Gastroesophageal sphincter (tissue), 4 donors: ENCODE results near the gene SCN4A. TPM values are rescaled to one million over a fixed set of nuclear protein-coding genes. Genes with fewer than 3 reads are reported as not detected.

Experiments used
- ATAC-seq: fragments of 150-250 bp; one replicate; pipeline ENCODE4 v1.9.1; 2016; ENCODE audit warnings: mild to moderate bottlenecking, moderate library complexity
- H3K27ac ChIP-seq, 4 donors: fragments of 200-600 bp; sonication (generic) in 3 of 4; 1 replicate in 3 of 4; 2 replicates in 1 of 4; pipeline ENCODE4 v1.5.1; 2016 to 2019
- H3K27me3 ChIP-seq: fragments of 200-600 bp; sonication (generic); one replicate; pipeline ENCODE4 v1.5.1; 2019
- H3K36me3 ChIP-seq, 2 donors: fragments of 200-600 bp; sonication (generic); one replicate each; pipeline ENCODE4 v1.5.1; 2019; ENCODE audit warnings: control low read depth in 1 of 2
- H3K4me1 ChIP-seq, 3 donors: fragments of 200-600 bp; sonication (generic); 1 replicate in 2 of 3; 2 replicates in 1 of 3; pipeline ENCODE4 v1.5.1; 2016 to 2019; ENCODE audit warnings: control low read depth in 2 of 3
- H3K4me3 ChIP-seq, 2 donors: fragments of 200-600 bp; sonication (generic); one replicate each; pipeline ENCODE4 v1.5.1; 2019; ENCODE audit warnings: mild to moderate bottlenecking in 1 of 2, moderate library complexity in 1 of 2
- H3K9me3 ChIP-seq, 3 donors: fragments of 200-600 bp; sonication (generic); one replicate each; pipeline ENCODE4 v1.5.1; 2017 to 2019; ENCODE audit warnings: control low read depth in 2 of 3
- CTCF ChIP-seq, 4 experiments: fragments of 200-600 bp in 2 of 4; fragments of 450-650 bp in 2 of 4; sonication (generic) in 1 of 4; IDR thresholded peaks; one replicate each; pipeline ENCODE4 v1.5.1; 2017 to 2019; ENCODE audit warnings: antibody characterized with exemption in 4 of 4, mild to moderate bottlenecking in 2 of 4, moderate library complexity in 2 of 4
- EP300 ChIP-seq: sonication (generic); formaldehyde crosslinking; IDR thresholded peaks from one replicate; pipeline ENCODE4 v1.6.1; 2017; ENCODE audit warnings: antibody characterized with exemption, mild to moderate bottlenecking
- POLR2A ChIP-seq, 2 donors: fragments of 450-650 bp; IDR thresholded peaks; one replicate each; pipeline ENCODE4 v1.6.1; 2017; ENCODE audit warnings: antibody characterized with exemption in 2 of 2, mild to moderate bottlenecking in 2 of 2, moderate library complexity in 1 of 2
- POLR2AphosphoS5 ChIP-seq: sonication (generic); formaldehyde crosslinking; IDR thresholded peaks from one replicate; pipeline ENCODE4 v1.6.1; 2017; ENCODE audit warnings: antibody characterized with exemption
- WGBS, 2 donors: methylation state at CpG; one replicate each; pipeline ENCODE4 v1.1.5; 2018; ENCODE audit warnings: low coverage in 1 of 2; 5-methylcytosine and 5-hydroxymethylcytosine counted together
- total RNA-seq, 4 donors: library from RNA; depleted of rRNA; stranded (reverse); fragments of >200 nt; gene quantifications; one replicate each; pipeline ENCODE4 v1.1.0, GENCODE V29; 2016

Gene SCN4A
- total RNA-seq, 4 donors from 2014 or later = 0.15 to 0.47 (median 0.35) TPM

GRCh38 chr17:63966646-63967264 is 6.0 kb downstream of the SCN4A start:
- TF ChIP-seq POLR2A (IDR thresholded peaks at IDR 0.05) = no peak
- no peak for TF ChIP-seq CTCF (IDR thresholded peaks at IDR 0.05)
- no peak for TF ChIP-seq POLR2AphosphoS5
- TF ChIP-seq EP300 = no peak
- whole genome bisulfite sequencing, 2 donors = 59 to 88% methylated on average over 1 to 3 of the region's 11 CpGs
- no peak for ATAC-seq
- no peak overlapping the region for H3K27ac ChIP-seq
- no peaks in the 10 kb centered on the region for H3K9me3 ChIP-seq
- peaks cover under 1% of the 10 kb centered on the region for H3K27me3 ChIP-seq
- no peak overlapping the region for H3K4me3 ChIP-seq
- no peaks in the 10 kb centered on the region for H3K36me3 ChIP-seq
- peaks cover 0 to 12% (median 0%) of the 10 kb centered on the region in 3 donors for H3K4me1 ChIP-seq

GRCh38 chr17:63963123-63963522 is 9.6 kb downstream of the SCN4A start:
- Histone ChIP-seq H3K4me3 (no peak overlapping the region), H3K27me3 (peaks cover 6% of the 10 kb centered on the region), H3K4me1 (peaks cover 0 to 25% (median 0%) of the 10 kb centered on the region in 3 donors), H3K36me3 (no peaks in the 10 kb centered on the region), H3K9me3 (no peaks in the 10 kb centered on the region), H3K27ac (peak overlapping the region in 3 of 4 donors; percentile 49 to 72 (median 68))
- TF ChIP-seq CTCF (IDR thresholded peaks at IDR 0.05) (no peak), EP300 (no peak), POLR2AphosphoS5 (no peak), POLR2A (IDR thresholded peaks at IDR 0.05) (no peak)
- 65 to 70% methylated on average over 3 to 4 of the region's 4 CpGs for WGBS, 2 donors
- ATAC-seq = peak; percentile 29

GRCh38 chr17:63962298-63962744 is 10.4 kb downstream of the SCN4A start:
- H3K27me3 ChIP-seq = peaks cover 6% of the 10 kb centered on the region
- no peaks in the 10 kb centered on the region for H3K9me3 ChIP-seq
- ATAC-seq = no peak
- H3K27ac ChIP-seq = peak overlapping the region in 3 of 4 donors; percentile 49 to 72 (median 68)
- H3K4me1 ChIP-seq = peaks cover 0 to 25% (median 0%) of the 10 kb centered on the region in 3 donors
- H3K36me3 ChIP-seq = no peaks in the 10 kb centered on the region
- no peak overlapping the region for H3K4me3 ChIP-seq
- WGBS, 2 donors = 47% methylated on average over 3 of the region's 10 CpGs; no CpG with 5 or more reads in 1 of the 2 donors
- TF ChIP-seq CTCF (IDR thresholded peaks at IDR 0.05) = no peak
- TF ChIP-seq EP300 = no peak
- TF ChIP-seq POLR2AphosphoS5 = no peak
- no peak for TF ChIP-seq POLR2A (IDR thresholded peaks at IDR 0.05)

- Histone ChIP-seq H3K4me3 (peak overlapping the region in 1 of 2 donors; percentile 30), H3K27me3 (peaks cover 6% of the 10 kb centered on the region), H3K9me3 (no peaks in the 10 kb centered on the region), H3K4me1 (peaks cover 0 to 25% (median 0%) of the 10 kb centered on the region in 3 donors), H3K27ac (peak overlapping the region in 3 of 4 donors; percentile 49 to 72 (median 68)), H3K36me3 (no peaks in the 10 kb centered on the region)
- TF ChIP-seq CTCF (IDR thresholded peaks at IDR 0.05) (no peak), POLR2AphosphoS5 (no peak), POLR2A (IDR thresholded peaks at IDR 0.05) (no peak), EP300 (no peak)
- ATAC-seq = peak; percentile 80
- WGBS, 2 donors = 0 to 13% methylated on average over 1 to 12 of the region's 37 CpGs
These were observed 11.1 kb downstream of the SCN4A start for GRCh38 chr17:63961355-63962212.
